CD4-positive, alpha-beta T cell (primary cell): Measurements from ENCODE around the gene KLF17. TPM values are rescaled to one million over a fixed set of nuclear protein-coding genes. Genes with fewer than 3 reads are reported as not detected.

ENCODE experiments used
- ATAC-seq: fragments of 200-7000 bp; cut with Tn5 transposase; one replicate; pipeline ENCODE4 v1.10.0; 2022; ENCODE audit warnings: mild to moderate bottlenecking; ENCODE audit not compliant: poor library complexity
- CTCF ChIA-PET: fragments of 350-600 bp; sonication (Branson Sonifier 250); formaldehyde crosslinking; loops from one replicate; lab custom pipeline; 2021; ENCODE audit warnings: antibody characterized with exemption, inconsistent platforms; lab: Charles Lee
- POLR2A ChIA-PET: fragments of 350-600 bp; sonication (Branson Sonifier 250); formaldehyde crosslinking; loops from one replicate; lab custom pipeline; 2021; ENCODE audit warnings: antibody characterized with exemption, inconsistent platforms; lab: Charles Lee
- DNase-seq, 14 experiments: peaks; one replicate each; pipeline ENCODE4 v3.0.0-alpha.2; 2013 to 2020; ENCODE audit warnings: mixed read lengths in 2 of 14
- H3K27ac ChIP-seq, 2 donors: one replicate each; pipeline versions ENCODE4 v1.5.1 to v1.7.0; 2013; ENCODE audit warnings: low read length in 2 of 2, low read depth in 1 of 2, mild to moderate bottlenecking in 1 of 2
- H3K27me3 ChIP-seq, 2 experiments: 1 replicate in 1 of 2; 2 replicates in 1 of 2; pipeline versions ENCODE4 v1.6.1 to v1.7.0; 2013; ENCODE audit warnings: low read length in 2 of 2, control low read depth in 1 of 2, mild to moderate bottlenecking in 1 of 2, moderate library complexity in 1 of 2; ENCODE audit not compliant: insufficient read depth in 2 of 2, control insufficient read depth in 1 of 2
- H3K36me3 ChIP-seq: one replicate; pipeline ENCODE4 v1.6.1; 2013; ENCODE audit warnings: low read length, control low read depth; ENCODE audit not compliant: insufficient read depth
- H3K4me1 ChIP-seq: one replicate; pipeline ENCODE4 v1.6.1; 2013; ENCODE audit warnings: low read length, control low read depth; ENCODE audit not compliant: insufficient read depth
- H3K4me3 ChIP-seq: one replicate; pipeline ENCODE4 v1.5.1; 2013; ENCODE audit warnings: mild to moderate bottlenecking, low read length, moderate library complexity
- H3K9me3 ChIP-seq, 2 experiments: 1 replicate in 1 of 2; 2 replicates in 1 of 2; pipeline versions ENCODE4 v1.6.1 to v1.7.0; 2013; ENCODE audit warnings: low read length in 2 of 2, mild to moderate bottlenecking in 2 of 2, control low read depth in 1 of 2, moderate library complexity in 1 of 2; ENCODE audit not compliant: control insufficient read depth in 1 of 2, insufficient read depth in 1 of 2
- H3K27ac Mint-ChIP-seq: one replicate; pipeline ENCODE4 v1.8.0; 2020; ENCODE audit warnings: mixed read lengths
- H3K27me3 Mint-ChIP-seq: one replicate; pipeline ENCODE4 v1.8.0; 2021; ENCODE audit warnings: mixed read lengths
- H3K36me3 Mint-ChIP-seq: one replicate; pipeline ENCODE4 v1.8.0; 2021; ENCODE audit warnings: low read depth, mixed read lengths
- H3K4me1 Mint-ChIP-seq: one replicate; pipeline ENCODE4 v1.8.0; 2021; ENCODE audit warnings: low read depth, mixed read lengths
- H3K4me3 Mint-ChIP-seq: one replicate; pipeline ENCODE4 v1.8.0; 2020; ENCODE audit warnings: mild to moderate bottlenecking, mixed read lengths
- H3K9me3 Mint-ChIP-seq: one replicate; pipeline ENCODE4 v1.8.0; 2020; ENCODE audit warnings: mixed read lengths
- intact Hi-C, 2 experiments: fragments of 100-400 bp; cut with DNase I in 1 of 2; cut with micrococcal nuclease in 1 of 2; formaldehyde crosslinking; loops; one replicate each; pipeline versions ENCODE4 v1.15.1 to v1.9.0; 2023 to 2025; cut with DNase I, micrococcal nuclease
- total RNA-seq, 174 experiments: library from RNA in 2 of 174; stranded (reverse) in 2 of 174; gene quantifications; one replicate each; pipeline ENCODE4 v1.2.3 and lab custom pipeline; 2021 to 2026
- TF ChIP-seq, protein P1 (sequence below): fragments of 200-600 bp; IDR thresholded peaks from one replicate; pipeline ENCODE4 v1.8.0; 2022; ENCODE audit warnings: antibody characterized with exemption, mild to moderate bottlenecking

Gene KLF17
- total RNA-seq, 2 experiments from 2014 or later, result not detected

DNA sequence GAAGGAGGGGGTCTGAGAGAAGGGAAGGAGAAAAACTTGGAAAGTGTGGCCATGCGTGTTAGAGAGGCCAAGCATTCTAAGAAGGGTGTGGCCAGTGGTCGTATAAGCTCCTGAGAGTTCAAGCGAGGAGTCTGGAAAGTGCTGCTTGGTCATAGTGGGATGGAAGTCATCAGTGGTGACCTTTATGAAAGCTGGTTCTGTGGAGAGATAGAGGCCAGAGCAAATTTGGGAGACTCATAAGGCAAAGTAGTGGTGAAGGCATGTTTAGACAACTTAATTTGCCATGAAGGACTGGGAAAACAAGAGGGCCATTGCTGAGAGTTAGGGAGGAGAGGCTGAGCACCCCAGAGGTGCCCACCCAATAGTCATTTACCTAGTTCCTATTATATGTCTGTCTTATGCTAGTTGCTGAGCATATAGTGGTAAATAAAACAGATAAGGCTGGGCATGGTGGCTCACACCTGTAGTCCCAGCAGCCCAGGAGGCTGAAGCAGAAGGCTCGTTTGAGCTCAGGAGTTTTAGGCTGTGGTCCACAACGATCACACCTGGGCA, 1.9 kb downstream of the KLF17 start:
- no peaks in the 10 kb centered on the region for H3K4me1 ChIP-seq
- DNase-seq (no peak), ATAC-seq (no peak)
- Mint-ChIP-seq H3K27me3 (peaks cover 13% of the 10 kb centered on the region), H3K9me3 (no peaks in the 10 kb centered on the region), H3K27ac (no peak overlapping the region), H3K4me1 (no peaks in the 10 kb centered on the region), H3K36me3 (no peaks in the 10 kb centered on the region), H3K4me3 (no peak overlapping the region)
- peaks cover 0 to 4% of the 10 kb centered on the region in 2 experiments for H3K27me3 ChIP-seq
- ChIA-PET POLR2A (no interaction called here), CTCF (no interaction called here)
- H3K27ac ChIP-seq, result no peak overlapping the region
- H3K4me3 ChIP-seq, result no peak overlapping the region
- no peaks in the 10 kb centered on the region for H3K36me3 ChIP-seq
- TF ChIP-seq, protein P1, sequence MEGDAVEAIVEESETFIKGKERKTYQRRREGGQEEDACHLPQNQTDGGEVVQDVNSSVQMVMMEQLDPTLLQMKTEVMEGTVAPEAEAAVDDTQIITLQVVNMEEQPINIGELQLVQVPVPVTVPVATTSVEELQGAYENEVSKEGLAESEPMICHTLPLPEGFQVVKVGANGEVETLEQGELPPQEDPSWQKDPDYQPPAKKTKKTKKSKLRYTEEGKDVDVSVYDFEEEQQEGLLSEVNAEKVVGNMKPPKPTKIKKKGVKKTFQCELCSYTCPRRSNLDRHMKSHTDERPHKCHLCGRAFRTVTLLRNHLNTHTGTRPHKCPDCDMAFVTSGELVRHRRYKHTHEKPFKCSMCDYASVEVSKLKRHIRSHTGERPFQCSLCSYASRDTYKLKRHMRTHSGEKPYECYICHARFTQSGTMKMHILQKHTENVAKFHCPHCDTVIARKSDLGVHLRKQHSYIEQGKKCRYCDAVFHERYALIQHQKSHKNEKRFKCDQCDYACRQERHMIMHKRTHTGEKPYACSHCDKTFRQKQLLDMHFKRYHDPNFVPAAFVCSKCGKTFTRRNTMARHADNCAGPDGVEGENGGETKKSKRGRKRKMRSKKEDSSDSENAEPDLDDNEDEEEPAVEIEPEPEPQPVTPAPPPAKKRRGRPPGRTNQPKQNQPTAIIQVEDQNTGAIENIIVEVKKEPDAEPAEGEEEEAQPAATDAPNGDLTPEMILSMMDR, result no peak
- H3K9me3 ChIP-seq, result no peaks in the 10 kb centered on the region
- intact Hi-C loops, result no loop called here

DNA sequence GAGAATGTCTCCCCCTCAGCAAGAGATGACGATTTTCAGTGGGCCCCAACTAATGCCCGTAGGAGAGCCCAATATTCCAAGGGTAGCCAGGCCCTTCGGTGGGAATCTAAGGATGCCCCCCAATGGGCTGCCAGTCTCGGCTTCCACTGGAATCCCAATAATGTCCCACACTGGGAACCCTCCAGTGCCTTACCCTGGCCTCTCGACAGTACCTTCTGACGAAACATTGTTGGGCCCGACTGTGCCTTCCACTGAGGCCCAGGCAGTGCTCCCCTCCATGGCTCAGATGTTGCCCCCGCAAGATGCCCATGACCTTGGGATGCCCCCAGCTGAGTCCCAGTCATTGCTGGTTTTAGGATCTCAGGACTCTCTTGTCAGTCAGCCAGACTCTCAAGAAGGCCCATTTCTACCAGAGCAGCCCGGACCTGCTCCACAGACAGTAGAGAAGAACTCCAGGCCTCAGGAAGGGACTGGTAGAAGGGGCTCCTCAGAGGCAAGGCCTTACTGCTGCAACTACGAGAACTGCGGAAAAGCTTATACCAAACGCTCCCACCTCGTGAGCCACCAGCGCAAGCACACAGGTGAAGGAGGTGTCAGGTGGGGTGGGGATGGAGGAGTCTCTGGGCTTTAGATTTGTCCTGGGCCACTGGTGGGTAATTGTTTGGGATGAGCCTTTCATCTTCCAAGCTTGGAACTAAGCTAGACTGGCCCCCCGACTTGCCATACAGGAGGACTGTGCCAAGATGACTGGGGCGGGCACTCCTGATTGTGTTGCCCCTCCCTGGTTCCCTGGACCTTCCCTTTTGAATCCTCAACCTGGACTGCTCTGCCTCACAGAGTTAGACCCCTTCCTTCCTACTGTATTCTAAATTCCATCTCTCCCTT, 11.2 kb downstream of the KLF17 start:
- H3K4me1 Mint-ChIP-seq, result no peaks in the 10 kb centered on the region
- no peak overlapping the region for H3K4me3 ChIP-seq
- peaks cover 19% of the 10 kb centered on the region for H3K27me3 Mint-ChIP-seq
- H3K9me3 Mint-ChIP-seq, result no peaks in the 10 kb centered on the region
- H3K27me3 ChIP-seq, result no peaks in the 10 kb centered on the region
- no peak overlapping the region for H3K27ac Mint-ChIP-seq
- no peaks in the 10 kb centered on the region for H3K9me3 ChIP-seq
- no peak for ATAC-seq
- no peaks in the 10 kb centered on the region for H3K36me3 Mint-ChIP-seq
- no peaks in the 10 kb centered on the region for H3K36me3 ChIP-seq
- POLR2A ChIA-PET, result no interaction called here
- no peak overlapping the region for H3K4me3 Mint-ChIP-seq
- no peak for DNase-seq
- H3K4me1 ChIP-seq, result no peaks in the 10 kb centered on the region
- TF ChIP-seq, protein P1, result no peak
- H3K27ac ChIP-seq, result no peak overlapping the region
- intact Hi-C loops, result no loop called here
- CTCF ChIA-PET, result no interaction called here

DNA sequence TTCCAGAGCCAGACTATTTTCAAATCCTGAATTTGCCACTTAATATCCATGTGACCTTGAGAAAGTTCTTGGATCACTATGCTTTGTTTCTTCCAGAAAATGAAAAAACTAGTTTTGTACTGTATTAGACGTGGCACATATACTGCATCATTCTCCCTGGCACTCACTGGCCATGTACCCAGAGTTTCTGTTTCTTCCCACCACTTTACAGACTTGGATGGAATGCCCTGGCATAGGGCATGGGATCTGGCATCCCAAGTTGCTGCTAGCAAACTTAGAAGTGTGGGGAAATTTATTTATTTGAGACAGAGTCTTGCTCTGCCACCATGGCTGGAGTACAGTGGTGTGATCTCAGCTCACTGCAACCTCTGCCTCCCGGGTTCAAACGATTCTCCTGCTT, 12.8 kb downstream of the KLF17 start:
- H3K4me1 ChIP-seq, result no peaks in the 10 kb centered on the region
- ATAC-seq (no peak), DNase-seq (no peak)
- no peaks in the 10 kb centered on the region for H3K9me3 ChIP-seq
- Mint-ChIP-seq H3K4me1 (no peaks in the 10 kb centered on the region), H3K36me3 (no peaks in the 10 kb centered on the region), H3K4me3 (no peak overlapping the region), H3K27ac (no peak overlapping the region), H3K9me3 (no peaks in the 10 kb centered on the region), H3K27me3 (peaks cover 15% of the 10 kb centered on the region)
- intact Hi-C loops, result no loop called here
- ChIA-PET CTCF (no interaction called here), POLR2A (no interaction called here)
- TF ChIP-seq, protein P1, result no peak
- no peak overlapping the region for H3K27ac ChIP-seq
- no peaks in the 10 kb centered on the region for H3K27me3 ChIP-seq
- no peak overlapping the region for H3K4me3 ChIP-seq
- no peaks in the 10 kb centered on the region for H3K36me3 ChIP-seq
